A673 (cell line): ENCODE measurements around the gene IQGAP2. TPM values are rescaled to one million over a fixed set of nuclear protein-coding genes. Genes with fewer than 3 reads are reported as not detected.
A peak's percentile ranks its signal among the peaks of the same experiment; 100 is the strongest.

ENCODE experiments used
- BruUV-seq: library from RNA; stranded (reverse); fragments of 400-500 nt; replicated peaks from 2 replicates; lab custom pipeline; 2021; lab: Mats Ljungman, UMichigan
- CTCF ChIA-PET: fragments of 300-600 bp; sonication (Branson Sonifier 250); formaldehyde crosslinking; loops from one replicate; lab custom pipeline; 2022; ENCODE audit warnings: antibody characterized with exemption; lab: Charles Lee
- POLR2A ChIA-PET: fragments of 300-600 bp; sonication (Branson Sonifier 250); formaldehyde crosslinking; loops from one replicate; lab custom pipeline; 2022; ENCODE audit warnings: antibody characterized with exemption; ENCODE audit not compliant: low non-redundant PET; lab: Charles Lee
- DNase-seq: peaks from one replicate; pipeline ENCODE4 v3.0.0-alpha.2; 2015; ENCODE audit warnings: low spot score
- H3K27ac ChIP-seq: fragments of 200-600 bp; sonication (generic); 2 replicates; pipeline ENCODE4 v1.5.1; 2016; ENCODE audit warnings: mixed run types, low read depth, mild to moderate bottlenecking, mixed read lengths, antibody characterized with exemption, low read length; ENCODE audit not compliant: poor library complexity, severe bottlenecking
- H3K27me3 ChIP-seq: fragments of 200-600 bp; sonication (generic); replicated peaks from 2 replicates; pipeline ENCODE4 v1.6.1; 2017; ENCODE audit warnings: mixed run types, low read depth, mild to moderate bottlenecking, mixed read lengths, antibody characterized with exemption, low read length; ENCODE audit not compliant: insufficient read depth, poor library complexity
- H3K36me3 ChIP-seq: fragments of 200-600 bp; sonication (generic); 2 replicates; pipeline ENCODE4 v1.6.1; 2016; ENCODE audit warnings: mixed run types, mild to moderate bottlenecking, mixed read lengths, antibody characterized with exemption, low read length; ENCODE audit not compliant: insufficient read depth, poor library complexity, severe bottlenecking
- H3K4me1 ChIP-seq: fragments of 200-600 bp; sonication (generic); 2 replicates; pipeline ENCODE4 v1.6.1; 2017; ENCODE audit warnings: mixed run types, mild to moderate bottlenecking, mixed read lengths, antibody characterized with exemption, low read length; ENCODE audit not compliant: insufficient read depth, poor library complexity, severe bottlenecking
- H3K4me3 ChIP-seq: fragments of 200-600 bp; sonication (generic); 2 replicates; pipeline ENCODE4 v1.5.1; 2016; ENCODE audit warnings: low read depth, mixed run types, mild to moderate bottlenecking, mixed read lengths, low read length; ENCODE audit not compliant: poor library complexity, severe bottlenecking
- H3K9me3 ChIP-seq: fragments of 200-600 bp; sonication (generic); 2 replicates; pipeline ENCODE4 v1.6.1; 2016; ENCODE audit warnings: mixed run types, low read depth, mild to moderate bottlenecking, mixed read lengths, antibody characterized with exemption, low read length; ENCODE audit not compliant: poor library complexity, severe bottlenecking
- CTCF ChIP-seq: fragments of 300-800, 200-600 bp; sonication (generic); conservative IDR thresholded peaks from 2 replicates; pipeline ENCODE4 v1.5.1; 2017; ENCODE audit warnings: low read depth, mild to moderate bottlenecking, antibody characterized with exemption, low read length, moderate library complexity, mixed read lengths
- EZH2 ChIP-seq: fragments of 200-600 bp; sonication (generic); IDR thresholded peaks from 2 replicates; pipeline ENCODE4 v1.6.1; 2017; ENCODE audit warnings: borderline replicate concordance, low read depth, mild to moderate bottlenecking, mixed read lengths, antibody characterized with exemption, low read length; ENCODE audit not compliant: poor library complexity, severe bottlenecking
- intact Hi-C: fragments of 100-400 bp; cut with micrococcal nuclease; formaldehyde crosslinking; loops from one replicate; pipeline ENCODE4 v1.10.0; 2022; ENCODE audit not compliant: unreplicated experiment
- total RNA-seq: library from RNA; stranded (reverse); gene quantifications from 2 replicates; pipeline ENCODE4 v1.2.3, GENCODE V29; 2021

Gene IQGAP2
- total RNA-seq, 1 experiment from 2014 or later = 26.8 TPM

GRCh38 chr5:76544268-76544926, 141.3 kb downstream of the IQGAP2 start:
- ChIA-PET CTCF (interaction anchor here (0.6 to 2.2 kb wide), 5 partner anchors 19 to 977 kb away, joined by 3 to 20 read pairs (median 3); partner anchors contain the start of gene IQGAP2), POLR2A (no interaction called here)
- Histone ChIP-seq H3K9me3 (no peaks in the 10 kb centered on the region), H3K36me3 (no peaks in the 10 kb centered on the region), H3K27me3 (no peaks in the 10 kb centered on the region), H3K27ac (no peak overlapping the region), H3K4me1 (peaks cover 40% of the 10 kb centered on the region), H3K4me3 (no peak overlapping the region)
- TF ChIP-seq EZH2 = no peak
- peak; percentile 89 for TF ChIP-seq CTCF
- no TSS peak for BruUV-seq
- DNase-seq = peak; percentile 81
- intact Hi-C loops = loop anchor here (1.0 to 10.0 kb wide), 4 partner anchors 141 to 470 kb away; partner anchors contain the start of gene IQGAP2

GRCh38 chr5:76545184-76545583, 142.1 kb downstream of the IQGAP2 start:
- H3K4me1 ChIP-seq = peaks cover 40% of the 10 kb centered on the region
- H3K27ac ChIP-seq = no peak overlapping the region
- no peaks in the 10 kb centered on the region for H3K27me3 ChIP-seq
- TF ChIP-seq CTCF (no peak), EZH2 (no peak)
- BruUV-seq = no TSS peak
- ChIA-PET CTCF (no interaction called here), POLR2A (no interaction called here)
- intact Hi-C loops = loop anchor here (2.0 to 10.0 kb wide), 3 partner anchors 206 to 470 kb away; no protein-coding TSS in a partner anchor
- H3K36me3 ChIP-seq = no peaks in the 10 kb centered on the region
- no peak for DNase-seq
- no peak overlapping the region for H3K4me3 ChIP-seq
- no peaks in the 10 kb centered on the region for H3K9me3 ChIP-seq

GRCh38 chr5:76546497-76547102, 143.5 kb downstream of the IQGAP2 start:
- DNase-seq = peak; percentile 68
- ChIA-PET POLR2A (no interaction called here), CTCF (interaction anchor here (0.7 to 1.2 kb wide), 2 partner anchors 42 to 57 kb away, joined by 3 read pairs; no protein-coding TSS in a partner anchor)
- no peaks in the 10 kb centered on the region for H3K36me3 ChIP-seq
- BruUV-seq = no TSS peak
- peak overlapping the region; percentile 65 for H3K27ac ChIP-seq
- no peak overlapping the region for H3K4me3 ChIP-seq
- H3K4me1 ChIP-seq = peaks cover 40% of the 10 kb centered on the region
- H3K27me3 ChIP-seq = no peaks in the 10 kb centered on the region
- H3K9me3 ChIP-seq = no peaks in the 10 kb centered on the region
- TF ChIP-seq EZH2 = no peak
- TF ChIP-seq CTCF = no peak
- intact Hi-C loops = loop anchor here (10.0 kb wide), 2 partner anchors 292 to 472 kb away; no protein-coding TSS in a partner anchor
